HEK293 (cell line): ENCODE measurements around the gene RAB40C.

Source experiments
- CTCF ChIA-PET: fragments of 350-600 bp; formaldehyde crosslinking; extraction: SDS; loops from one replicate; lab custom pipeline; 2021; ENCODE audit warnings: antibody characterized with exemption; lab: Yijun Ruan, JAX
- POLR2A ChIA-PET: fragments of 300-600 bp; formaldehyde crosslinking; extraction: SDS; loops from one replicate; lab custom pipeline; 2020; ENCODE audit warnings: antibody characterized with exemption, inconsistent platforms; lab: Yijun Ruan, JAX
- H3K27ac ChIP-seq: fragments of 200-500 bp; sonication (Bioruptor generic); 2 replicates; pipeline ENCODE4 v1.5.1; 2014; ENCODE audit warnings: low read depth, low read length, control low read depth, inconsistent platforms; ENCODE audit errors: extremely low read depth
- H3K36me3 ChIP-seq, 2 experiments: fragments of 200-500 bp in 1 of 2; sonication (Bioruptor generic) in 1 of 2; 1 replicate in 1 of 2; 2 replicates in 1 of 2; pipeline ENCODE4 v1.5.1; 2014 to 2017; ENCODE audit warnings: inconsistent platforms in 2 of 2, low read length in 2 of 2; ENCODE audit not compliant: control insufficient read depth in 2 of 2, insufficient read depth in 1 of 2
- H3K4me1 ChIP-seq: fragments of 200-500 bp; sonication (Bioruptor generic); 2 replicates; pipeline ENCODE4 v1.5.1; 2014; ENCODE audit warnings: mild to moderate bottlenecking, low read length, inconsistent platforms; ENCODE audit not compliant: control insufficient read depth, insufficient read depth
- H3K4me3 ChIP-seq: 2 replicates; pipeline ENCODE4 v1.5.1; 2011; ENCODE audit warnings: low read depth, mild to moderate bottlenecking, control low read depth, low read length, moderate library complexity
- H3K9me3 ChIP-seq: fragments of 200-500 bp; sonication (Bioruptor generic); 2 replicates; pipeline ENCODE4 v1.5.1; 2014; ENCODE audit warnings: low read depth, low read length, inconsistent platforms; ENCODE audit not compliant: control insufficient read depth, insufficient read depth
- BCL11A ChIP-seq: fragments of 450-650 bp; formaldehyde crosslinking; IDR thresholded peaks from 2 replicates; pipeline ENCODE4 v1.5.1; 2016; ENCODE audit warnings: low read depth, missing biosample characterization, missing genetic modification characterization
- GLIS2 ChIP-seq: fragments of 450-650 bp; formaldehyde crosslinking; IDR thresholded peaks from 2 replicates; pipeline ENCODE4 v1.5.1; 2016; ENCODE audit warnings: missing biosample characterization, missing genetic modification characterization
- KLF1 ChIP-seq: fragments of 450-650 bp; formaldehyde crosslinking; IDR thresholded peaks from 2 replicates; pipeline ENCODE4 v1.5.1; 2016; ENCODE audit warnings: missing biosample characterization, missing genetic modification characterization
- MZF1 ChIP-seq: fragments of 450-650 bp; formaldehyde crosslinking; IDR thresholded peaks from 2 replicates; pipeline ENCODE4 v1.5.1; 2017; ENCODE audit warnings: missing biosample characterization, missing genetic modification characterization, borderline replicate concordance
- TRIM28 ChIP-seq: IDR thresholded peaks from 2 replicates; pipeline ENCODE4 v1.6.1; 2011; ENCODE audit warnings: low read length, control low read depth, borderline replicate concordance
- ZBTB48 ChIP-seq: fragments of 450-650 bp; formaldehyde crosslinking; IDR thresholded peaks from 2 replicates; pipeline ENCODE4 v1.5.1; 2016; ENCODE audit warnings: missing biosample characterization, missing genetic modification characterization
- ZBTB8A ChIP-seq: fragments of 450-650 bp; formaldehyde crosslinking; IDR thresholded peaks from 2 replicates; pipeline ENCODE4 v1.5.1; 2016; ENCODE audit warnings: missing biosample characterization, missing genetic modification characterization
- ZFP41 ChIP-seq: fragments of 450-650 bp; formaldehyde crosslinking; IDR thresholded peaks from 2 replicates; pipeline ENCODE4 v1.5.1; 2016; ENCODE audit warnings: missing biosample characterization, missing genetic modification characterization, borderline replicate concordance
- ZNF341 ChIP-seq: fragments of 450-650 bp; formaldehyde crosslinking; IDR thresholded peaks from 2 replicates; pipeline ENCODE4; 2016; ENCODE audit warnings: low read depth, missing biosample characterization, missing genetic modification characterization
- ZNF394 ChIP-seq: fragments of 450-650 bp; formaldehyde crosslinking; IDR thresholded peaks from 2 replicates; pipeline ENCODE4 v1.5.1; 2016; ENCODE audit warnings: missing biosample characterization, missing genetic modification characterization, mild to moderate bottlenecking, moderate library complexity, borderline replicate concordance
- ZNF600 ChIP-seq: fragments of 450-650 bp; formaldehyde crosslinking; IDR thresholded peaks from 2 replicates; pipeline ENCODE4 v1.5.1; 2016; ENCODE audit warnings: missing biosample characterization, missing genetic modification characterization
- TF ChIP-seq, protein P1 (sequence below): fragments of 450-650 bp; formaldehyde crosslinking; IDR thresholded peaks from 2 replicates; pipeline ENCODE4 v1.5.1; 2017; ENCODE audit warnings: missing biosample characterization, missing genetic modification characterization
- TF ChIP-seq, protein P2 (sequence below): fragments of 450-650 bp; formaldehyde crosslinking; IDR thresholded peaks from 2 replicates; pipeline ENCODE4 v1.5.1; 2016; ENCODE audit warnings: missing biosample characterization, missing genetic modification characterization
- TF ChIP-seq, protein P3 (sequence below): fragments of 450-650 bp; formaldehyde crosslinking; IDR thresholded peaks from 2 replicates; pipeline ENCODE4 v1.5.1; 2016; ENCODE audit warnings: missing biosample characterization, missing genetic modification characterization

RAB40C gene

DNA sequence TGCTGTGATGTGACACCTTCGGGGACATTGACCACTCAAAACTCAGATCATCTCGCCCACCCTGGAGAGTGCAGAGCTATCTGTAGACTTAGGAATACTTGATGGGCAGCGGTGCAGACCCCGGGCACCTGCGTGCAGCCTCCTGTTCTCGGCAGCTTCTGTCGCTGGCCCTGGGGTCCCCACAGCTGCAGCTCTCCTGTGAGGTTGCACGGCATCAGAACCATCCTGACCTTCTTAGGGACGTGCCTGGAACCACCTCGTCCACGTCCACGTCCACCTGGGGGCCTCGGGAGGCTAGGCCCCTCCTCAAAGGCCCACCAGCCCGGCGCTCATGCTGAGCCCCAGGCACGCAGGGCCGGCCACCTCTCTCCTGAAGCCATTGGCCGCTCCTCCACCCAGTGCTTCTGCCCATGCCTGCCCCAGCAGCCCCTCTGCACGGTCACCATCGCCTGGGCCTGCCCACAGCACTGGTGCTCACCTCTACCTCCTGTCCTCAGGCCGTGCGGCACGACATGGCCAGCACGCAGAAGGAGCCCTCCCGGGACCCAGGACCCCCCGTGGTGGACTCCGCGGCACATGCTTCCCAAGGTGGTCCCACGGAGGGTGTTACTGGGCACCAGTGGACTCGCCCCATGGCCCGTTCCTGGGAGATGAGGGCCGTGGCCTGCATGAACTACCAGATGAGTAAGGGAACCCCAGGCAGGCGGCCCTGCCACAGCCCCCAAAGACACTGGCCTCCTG lies 38.6 kb downstream of the RAB40C start:
- no peaks in the 10 kb centered on the region for H3K9me3 ChIP-seq
- no peak overlapping the region for H3K27ac ChIP-seq
- ChIA-PET POLR2A (no interaction called here), CTCF (interaction anchor here (0.6 kb wide), 2 partner anchors 15 to 84 kb away, joined by 3 read pairs; no protein-coding TSS in a partner anchor)
- peaks cover 2% of the 10 kb centered on the region; the same call in 1 of the 2 replicates for H3K4me1 ChIP-seq
- TF ChIP-seq TRIM28 (no peak), GLIS2 (tag by site-specific recombination) (peak; percentile 40; the same call in 1 of the 2 replicates), ZBTB48 (tag by site-specific recombination) (no peak)
- TF ChIP-seq, protein P1, sequence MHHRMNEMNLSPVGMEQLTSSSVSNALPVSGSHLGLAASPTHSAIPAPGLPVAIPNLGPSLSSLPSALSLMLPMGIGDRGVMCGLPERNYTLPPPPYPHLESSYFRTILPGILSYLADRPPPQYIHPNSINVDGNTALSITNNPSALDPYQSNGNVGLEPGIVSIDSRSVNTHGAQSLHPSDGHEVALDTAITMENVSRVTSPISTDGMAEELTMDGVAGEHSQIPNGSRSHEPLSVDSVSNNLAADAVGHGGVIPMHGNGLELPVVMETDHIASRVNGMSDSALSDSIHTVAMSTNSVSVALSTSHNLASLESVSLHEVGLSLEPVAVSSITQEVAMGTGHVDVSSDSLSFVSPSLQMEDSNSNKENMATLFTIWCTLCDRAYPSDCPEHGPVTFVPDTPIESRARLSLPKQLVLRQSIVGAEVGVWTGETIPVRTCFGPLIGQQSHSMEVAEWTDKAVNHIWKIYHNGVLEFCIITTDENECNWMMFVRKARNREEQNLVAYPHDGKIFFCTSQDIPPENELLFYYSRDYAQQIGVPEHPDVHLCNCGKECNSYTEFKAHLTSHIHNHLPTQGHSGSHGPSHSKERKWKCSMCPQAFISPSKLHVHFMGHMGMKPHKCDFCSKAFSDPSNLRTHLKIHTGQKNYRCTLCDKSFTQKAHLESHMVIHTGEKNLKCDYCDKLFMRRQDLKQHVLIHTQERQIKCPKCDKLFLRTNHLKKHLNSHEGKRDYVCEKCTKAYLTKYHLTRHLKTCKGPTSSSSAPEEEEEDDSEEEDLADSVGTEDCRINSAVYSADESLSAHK (tag by site-specific recombination), result no peak
- TF ChIP-seq, protein P2, sequence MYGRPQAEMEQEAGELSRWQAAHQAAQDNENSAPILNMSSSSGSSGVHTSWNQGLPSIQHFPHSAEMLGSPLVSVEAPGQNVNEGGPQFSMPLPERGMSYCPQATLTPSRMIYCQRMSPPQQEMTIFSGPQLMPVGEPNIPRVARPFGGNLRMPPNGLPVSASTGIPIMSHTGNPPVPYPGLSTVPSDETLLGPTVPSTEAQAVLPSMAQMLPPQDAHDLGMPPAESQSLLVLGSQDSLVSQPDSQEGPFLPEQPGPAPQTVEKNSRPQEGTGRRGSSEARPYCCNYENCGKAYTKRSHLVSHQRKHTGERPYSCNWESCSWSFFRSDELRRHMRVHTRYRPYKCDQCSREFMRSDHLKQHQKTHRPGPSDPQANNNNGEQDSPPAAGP (tag by site-specific recombination), result no peak
- no peak overlapping the region for H3K4me3 ChIP-seq
- peaks cover 0 to 7% of the 10 kb centered on the region in 2 experiments; a peak in 1 of 3 replicates for H3K36me3 ChIP-seq

DNA sequence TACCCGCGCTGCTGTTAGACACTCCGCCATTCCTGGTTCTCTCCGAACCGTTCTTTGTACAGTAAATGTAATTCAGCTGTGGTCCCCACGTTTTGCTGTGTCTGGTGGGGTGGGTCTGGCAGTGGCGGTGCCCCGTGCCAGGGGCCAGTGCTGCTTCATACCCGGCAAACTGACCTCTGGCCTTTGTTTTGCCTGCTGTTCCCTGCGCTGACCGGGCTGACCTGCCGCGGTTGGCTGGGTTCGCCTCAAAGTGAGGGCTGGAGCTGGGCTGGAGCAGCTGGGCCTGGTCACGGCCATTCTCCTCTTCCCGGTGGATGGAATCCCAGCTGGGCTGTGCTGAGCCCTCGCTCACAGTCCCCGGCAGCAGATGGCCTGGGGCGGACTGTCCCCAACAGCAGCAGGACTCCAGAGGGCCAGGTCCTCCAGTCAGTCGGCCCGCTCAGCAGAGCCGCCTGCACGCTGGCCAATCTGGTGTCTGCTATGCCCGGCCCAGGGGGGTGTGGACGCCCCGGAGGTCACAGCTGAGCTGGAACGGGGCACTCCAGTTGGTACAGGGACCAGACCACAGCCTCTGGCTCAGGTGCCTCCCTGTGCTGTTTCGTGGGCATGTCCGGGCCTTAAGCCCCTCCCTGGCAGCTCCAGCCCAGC lies 39.4 kb downstream of the RAB40C start:
- Histone ChIP-seq H3K4me1 (peaks cover 2% of the 10 kb centered on the region; the same call in 1 of the 2 replicates), H3K36me3 (peaks cover 0 to 15% of the 10 kb centered on the region in 2 experiments; a peak in 1 of 3 replicates), H3K4me3 (no peak overlapping the region), H3K27ac (no peak overlapping the region), H3K9me3 (no peaks in the 10 kb centered on the region)
- POLR2A ChIA-PET, result interaction anchor here (0.6 kb wide), 1 partner anchor 109 kb away, joined by 4 read pairs; no protein-coding TSS in a partner anchor
- TF ChIP-seq MZF1 (tag by site-specific recombination) (no peak), ZNF394 (no peak), ZNF600 (tag by site-specific recombination) (peak; percentile 39; the same call in 1 of the 2 replicates), BCL11A (tag by site-specific recombination) (0 out of 2 replicates have a peak, but pooled peaks have one; percentile 6)
- CTCF ChIA-PET, result interaction anchor here (0.6 kb wide), 1 partner anchor 16 kb away, joined by 3 read pairs; no protein-coding TSS in a partner anchor

DNA sequence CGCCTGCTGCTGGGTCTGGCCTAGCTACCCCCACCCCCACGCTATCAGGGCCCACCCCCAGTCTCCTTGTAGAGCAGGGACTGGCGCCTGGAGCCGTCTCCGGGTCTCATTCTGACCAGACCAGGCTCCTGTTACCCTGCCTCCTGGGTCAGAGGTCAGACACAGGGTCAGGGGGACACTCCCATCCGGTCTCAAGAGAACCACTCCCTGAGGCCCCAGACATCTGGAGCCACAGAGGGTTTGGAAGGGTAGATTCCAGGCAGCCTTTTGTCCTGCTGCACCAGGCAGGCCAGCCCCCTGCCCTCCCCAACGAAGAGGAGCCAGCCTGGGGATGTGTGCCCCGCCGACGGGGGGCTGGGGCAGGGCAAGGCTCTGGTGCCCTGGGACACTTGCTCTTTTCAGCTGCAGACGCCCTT lies 40.0 kb downstream of the RAB40C start:
- Histone ChIP-seq H3K9me3 (no peaks in the 10 kb centered on the region), H3K4me1 (peaks cover 2% of the 10 kb centered on the region; the same call in 1 of the 2 replicates), H3K36me3 (peaks cover 0 to 20% of the 10 kb centered on the region in 2 experiments; a peak in 1 of 3 replicates), H3K27ac (peak overlapping the region; percentile 24; the same call in 1 of the 2 replicates), H3K4me3 (no peak overlapping the region)
- CTCF ChIA-PET, result no interaction called here
- POLR2A ChIA-PET, result interaction anchor here (0.6 kb wide), 1 partner anchor 109 kb away, joined by 4 read pairs; no protein-coding TSS in a partner anchor
- TF ChIP-seq GLIS2 (tag by site-specific recombination) (0 out of 2 replicates have a peak, but pooled peaks have one; percentile 27), BCL11A (tag by site-specific recombination) (0 out of 2 replicates have a peak, but pooled peaks have one; percentile 8), ZFP41 (no peak), ZBTB8A (tag by site-specific recombination) (0 out of 2 replicates have a peak, but pooled peaks have one; percentile 31), ZNF341 (no peak), KLF1 (tag by site-specific recombination) (0 out of 2 replicates have a peak, but pooled peaks have one; percentile 11)
- TF ChIP-seq, protein P3, sequence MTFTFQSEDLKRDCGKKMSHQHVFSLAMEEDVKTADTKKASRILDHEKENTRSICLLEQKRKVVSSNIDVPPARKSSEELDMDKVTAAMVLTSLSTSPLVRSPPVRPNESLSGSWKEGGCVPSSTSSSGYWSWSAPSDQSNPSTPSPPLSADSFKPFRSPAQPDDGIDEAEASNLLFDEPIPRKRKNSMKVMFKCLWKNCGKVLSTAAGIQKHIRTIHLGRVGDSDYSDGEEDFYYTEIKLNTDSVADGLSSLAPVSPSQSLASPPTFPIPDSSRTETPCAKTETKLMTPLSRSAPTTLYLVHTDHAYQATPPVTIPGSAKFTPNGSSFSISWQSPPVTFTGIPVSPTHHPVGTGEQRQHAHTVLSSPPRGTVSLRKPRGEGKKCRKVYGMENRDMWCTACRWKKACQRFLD (tag by site-specific recombination), result no peak
